ENCODE results near the gene ARHGEF38.

ARHGEF38 gene

GRCh38 chr4:105650190-105650589 is 97.8 kb downstream of the ARHGEF38 start:
- no peak overlapping the region for H3K4me3 ChIP-seq (ENCODE audit: low read depth, low read length)
- no peaks in the 10 kb centered on the region for H3K79me2 ChIP-seq (ENCODE audit: control insufficient read depth, insufficient read depth, low read length, unreplicated experiment)
- H2AFZ ChIP-seq (ENCODE audit: low read length, unreplicated experiment): no peak overlapping the region
- no peaks in the 10 kb centered on the region for H3K36me3 ChIP-seq (ENCODE audit: insufficient read depth, low read length)
- no peaks in the 10 kb centered on the region for H3K4me1 ChIP-seq (ENCODE audit: control insufficient read depth, insufficient read depth, low read length, unreplicated experiment)
- H3K27me3 ChIP-seq (ENCODE audit: insufficient read depth, low read length): peaks cover 37% of the 10 kb centered on the region
- no peak overlapping the region for H3K27ac ChIP-seq (ENCODE audit: low read depth, low read length)

- Histone ChIP-seq H3K27me3 (ENCODE audit: insufficient read depth, low read length) (peaks cover 41% of the 10 kb centered on the region), H2AFZ (ENCODE audit: low read length, unreplicated experiment) (no peak overlapping the region), H3K79me2 (ENCODE audit: control insufficient read depth, insufficient read depth, low read length, unreplicated experiment) (no peaks in the 10 kb centered on the region), H3K36me3 (ENCODE audit: insufficient read depth, low read length) (no peaks in the 10 kb centered on the region), H3K4me3 (ENCODE audit: low read depth, low read length) (no peak overlapping the region), H3K27ac (ENCODE audit: low read depth, low read length) (no peak overlapping the region), H3K4me1 (ENCODE audit: control insufficient read depth, insufficient read depth, low read length, unreplicated experiment) (no peaks in the 10 kb centered on the region)
Observed at GRCh38 chr4:105651884-105652283, 99.5 kb downstream of the ARHGEF38 start.

- H3K27ac ChIP-seq (ENCODE audit: low read depth, low read length): no peak overlapping the region
- no peaks in the 10 kb centered on the region for H3K4me1 ChIP-seq (ENCODE audit: control insufficient read depth, insufficient read depth, low read length, unreplicated experiment)
- no peaks in the 10 kb centered on the region for H3K79me2 ChIP-seq (ENCODE audit: control insufficient read depth, insufficient read depth, low read length, unreplicated experiment)
- H3K36me3 ChIP-seq (ENCODE audit: insufficient read depth, low read length): no peaks in the 10 kb centered on the region
- H3K27me3 ChIP-seq (ENCODE audit: insufficient read depth, low read length): peaks cover 41% of the 10 kb centered on the region
- no peak overlapping the region for H3K4me3 ChIP-seq (ENCODE audit: low read depth, low read length)
- H2AFZ ChIP-seq (ENCODE audit: low read length, unreplicated experiment): no peak overlapping the region
Observed at GRCh38 chr4:105652286-105652888, 100.0 kb downstream of the ARHGEF38 start.

- no peak overlapping the region for H3K4me3 ChIP-seq (ENCODE audit: low read depth, low read length)
- no peaks in the 10 kb centered on the region for H3K79me2 ChIP-seq (ENCODE audit: control insufficient read depth, insufficient read depth, low read length, unreplicated experiment)
- no peaks in the 10 kb centered on the region for H3K36me3 ChIP-seq (ENCODE audit: insufficient read depth, low read length)
- H3K4me1 ChIP-seq (ENCODE audit: control insufficient read depth, insufficient read depth, low read length, unreplicated experiment): no peaks in the 10 kb centered on the region
- no peak overlapping the region for H3K27ac ChIP-seq (ENCODE audit: low read depth, low read length)
- no peak overlapping the region for H2AFZ ChIP-seq (ENCODE audit: low read length, unreplicated experiment)
- 0 out of 2 replicates have a peak, but pooled peaks cover 7% of the 10 kb centered on the region for H3K27me3 ChIP-seq (ENCODE audit: insufficient read depth, low read length)
Observed at GRCh38 chr4:105657117-105657765, 104.8 kb downstream of the ARHGEF38 start.

GRCh38 chr4:105659190-105659589 is 106.8 kb downstream of the ARHGEF38 start:
- Histone ChIP-seq H3K4me1 (ENCODE audit: control insufficient read depth, insufficient read depth, low read length, unreplicated experiment) (no peaks in the 10 kb centered on the region), H2AFZ (ENCODE audit: low read length, unreplicated experiment) (no peak overlapping the region), H3K27ac (ENCODE audit: low read depth, low read length) (no peak overlapping the region), H3K79me2 (ENCODE audit: control insufficient read depth, insufficient read depth, low read length, unreplicated experiment) (no peaks in the 10 kb centered on the region), H3K27me3 (ENCODE audit: insufficient read depth, low read length) (0 out of 2 replicates have a peak, but pooled peaks cover 7% of the 10 kb centered on the region), H3K4me3 (ENCODE audit: low read depth, low read length) (no peak overlapping the region), H3K36me3 (ENCODE audit: insufficient read depth, low read length) (no peaks in the 10 kb centered on the region)

- Histone ChIP-seq H3K4me1 (ENCODE audit: control insufficient read depth, insufficient read depth, low read length, unreplicated experiment) (no peaks in the 10 kb centered on the region), H3K36me3 (ENCODE audit: insufficient read depth, low read length) (no peaks in the 10 kb centered on the region), H2AFZ (ENCODE audit: low read length, unreplicated experiment) (no peak overlapping the region), H3K27ac (ENCODE audit: low read depth, low read length) (no peak overlapping the region), H3K79me2 (ENCODE audit: control insufficient read depth, insufficient read depth, low read length, unreplicated experiment) (no peaks in the 10 kb centered on the region), H3K4me3 (ENCODE audit: low read depth, low read length) (no peak overlapping the region), H3K27me3 (ENCODE audit: insufficient read depth, low read length) (no peaks in the 10 kb centered on the region)
Observed at GRCh38 chr4:105661028-105661427, 108.6 kb downstream of the ARHGEF38 start.

GRCh38 chr4:105662935-105663675 is 110.7 kb downstream of the ARHGEF38 start:
- Histone ChIP-seq H3K4me3 (ENCODE audit: low read depth, low read length) (no peak overlapping the region), H3K27ac (ENCODE audit: low read depth, low read length) (no peak overlapping the region), H3K27me3 (ENCODE audit: insufficient read depth, low read length) (0 out of 2 replicates have a peak, but pooled peaks cover 7% of the 10 kb centered on the region), H3K79me2 (ENCODE audit: control insufficient read depth, insufficient read depth, low read length, unreplicated experiment) (no peaks in the 10 kb centered on the region), H2AFZ (ENCODE audit: low read length, unreplicated experiment) (no peak overlapping the region), H3K36me3 (ENCODE audit: insufficient read depth, low read length) (no peaks in the 10 kb centered on the region), H3K4me1 (ENCODE audit: control insufficient read depth, insufficient read depth, low read length, unreplicated experiment) (no peaks in the 10 kb centered on the region)

- no peak overlapping the region for H3K4me3 ChIP-seq (ENCODE audit: low read depth, low read length)
- 0 out of 2 replicates have a peak, but pooled peaks cover 8% of the 10 kb centered on the region for H3K27me3 ChIP-seq (ENCODE audit: insufficient read depth, low read length)
- H3K36me3 ChIP-seq (ENCODE audit: insufficient read depth, low read length): no peaks in the 10 kb centered on the region
Observed at GRCh38 chr4:105666693-105667092, 114.3 kb downstream of the ARHGEF38 start.

GRCh38 chr4:105670684-105671083 is 118.3 kb downstream of the ARHGEF38 start:
- Histone ChIP-seq H3K4me1 (ENCODE audit: control insufficient read depth, insufficient read depth, low read length, unreplicated experiment) (no peaks in the 10 kb centered on the region), H3K27ac (ENCODE audit: low read depth, low read length) (no peak overlapping the region), H3K36me3 (ENCODE audit: insufficient read depth, low read length) (no peaks in the 10 kb centered on the region), H3K79me2 (ENCODE audit: control insufficient read depth, insufficient read depth, low read length, unreplicated experiment) (no peaks in the 10 kb centered on the region), H3K4me3 (ENCODE audit: low read depth, low read length) (no peak overlapping the region), H3K27me3 (ENCODE audit: insufficient read depth, low read length) (0 out of 2 replicates have a peak, but pooled peaks cover 8% of the 10 kb centered on the region), H2AFZ (ENCODE audit: low read length, unreplicated experiment) (no peak overlapping the region)

More at GRCh38 chr4:105666693-105667092, 114.3 kb downstream of the ARHGEF38 start:
- H3K79me2 ChIP-seq (ENCODE audit: control insufficient read depth, insufficient read depth, low read length, unreplicated experiment): no peaks in the 10 kb centered on the region
- no peaks in the 10 kb centered on the region for H3K4me1 ChIP-seq (ENCODE audit: control insufficient read depth, insufficient read depth, low read length, unreplicated experiment)
- H2AFZ ChIP-seq (ENCODE audit: low read length, unreplicated experiment): no peak overlapping the region
- no peak overlapping the region for H3K27ac ChIP-seq (ENCODE audit: low read depth, low read length)

- Histone ChIP-seq H3K27me3 (ENCODE audit: insufficient read depth, low read length) (0 out of 2 replicates have a peak, but pooled peaks cover 8% of the 10 kb centered on the region), H3K4me3 (ENCODE audit: low read depth, low read length) (no peak overlapping the region), H3K27ac (ENCODE audit: low read depth, low read length) (no peak overlapping the region), H3K79me2 (ENCODE audit: control insufficient read depth, insufficient read depth, low read length, unreplicated experiment) (no peaks in the 10 kb centered on the region), H3K4me1 (ENCODE audit: control insufficient read depth, insufficient read depth, low read length, unreplicated experiment) (no peaks in the 10 kb centered on the region), H3K36me3 (ENCODE audit: insufficient read depth, low read length) (no peaks in the 10 kb centered on the region), H2AFZ (ENCODE audit: low read length, unreplicated experiment) (no peak overlapping the region)
Observed at GRCh38 chr4:105671301-105671700, 118.9 kb downstream of the ARHGEF38 start.
